Kidney (tissue), 14 donors: ENCODE data around the gene CENPX. TPM values are rescaled to one million over a fixed set of nuclear protein-coding genes. Genes with fewer than 3 reads are reported as not detected.

Experiments
- DNase-seq, 5 donors: peaks; one replicate each; pipeline ENCODE4 v3.0.0-alpha.2; 2013 to 2020
- FAIRE-seq: peaks from 2 replicates; lab custom pipeline; 2012; peaks lifted over from hg19 to GRCh38; lab: Jason Lieb, UNC
- H3K27ac ChIP-seq, 2 donors: one replicate each; pipeline ENCODE4 v1.7.0; 2013; ENCODE audit warnings: low read depth in 2 of 2, low read length in 2 of 2, inconsistent platforms in 1 of 2
- H3K27me3 ChIP-seq: one replicate; pipeline ENCODE4 v1.7.1; 2013; ENCODE audit warnings: low read length, inconsistent platforms; ENCODE audit not compliant: control insufficient read depth, insufficient read depth
- H3K36me3 ChIP-seq, 3 donors: one replicate each; pipeline versions ENCODE4 v1.7.0 to v1.7.1; 2013; ENCODE audit warnings: low read length in 3 of 3, control low read depth in 1 of 3, inconsistent platforms in 1 of 3; ENCODE audit not compliant: insufficient read depth in 3 of 3, control insufficient read depth in 2 of 3
- H3K4me1 ChIP-seq, 3 donors: one replicate each; pipeline versions ENCODE4 v1.7.0 to v1.7.1; 2013; ENCODE audit warnings: low read length in 3 of 3, inconsistent platforms in 1 of 3, low read depth in 1 of 3; ENCODE audit not compliant: control insufficient read depth in 2 of 3, insufficient read depth in 2 of 3
- H3K4me3 ChIP-seq, 3 donors: one replicate each; pipeline versions ENCODE4 v1.7.0 to v1.8.1; 2013; ENCODE audit warnings: low read length in 3 of 3, control low read depth in 1 of 3, inconsistent platforms in 1 of 3
- H3K9ac ChIP-seq, 3 donors: one replicate each; pipeline versions ENCODE4 v1.7.0 to v1.7.1; 2013; ENCODE audit warnings: low read length in 3 of 3, control low read depth in 1 of 3, inconsistent platforms in 1 of 3
- H3K9me3 ChIP-seq, 3 donors: one replicate each; pipeline versions ENCODE4 v1.7.0 to v1.7.1; 2013; ENCODE audit warnings: low read length in 3 of 3, control low read depth in 1 of 3, inconsistent platforms in 1 of 3; ENCODE audit not compliant: control insufficient read depth in 2 of 3, insufficient read depth in 1 of 3
- intact Hi-C: fragments of 100-400 bp; cut with DNase I; formaldehyde crosslinking; loops from one replicate; pipeline ENCODE4 v1.11.1; 2022
- polyA plus RNA-seq: library from polyadenylated mRNA; stranded (reverse); fragments of 350-450 nt; fragmentation: Illumina TruSeq; extraction: RNeasy Lipid Tissue Mini Kit (QIAGEN cat#74804); gene quantifications from one replicate; pipeline ENCODE4 v1.2.3, GENCODE V29; 2014; ENCODE audit warnings: low read depth, low replicate concordance; ENCODE audit not compliant: insufficient read depth
- total RNA-seq: library from RNA; stranded (reverse); fragmentation: NEBNext Ultra II Directional; extraction: Animal tissue kit (Norgen Biotek cat#: 25700); gene quantifications from one replicate; pipeline ENCODE4 v1.2.1, GENCODE V29; 2021
- TF ChIP-seq, protein P1 (sequence below): IDR thresholded peaks from 3 replicates; pipeline ENCODE4 v1.5.1; 2012; ENCODE audit warnings: mild to moderate bottlenecking, moderate library complexity, borderline replicate concordance; ENCODE audit not compliant: insufficient read depth; ENCODE audit errors: extremely low read depth
- donor health status: control.
- donor health status: control.
- donor health status: control.
- donor health status: control.
- donor health status: control.
- donor health status: DM: yes; HTN: yes; CAD: no.
- donor health status: Normal renal cell carcinoma (clear cell type).

CENPX gene
- total and polyA plus RNA-seq, 2 donors from 2014 or later, result 36.9 to 93.2 TPM

DNA sequence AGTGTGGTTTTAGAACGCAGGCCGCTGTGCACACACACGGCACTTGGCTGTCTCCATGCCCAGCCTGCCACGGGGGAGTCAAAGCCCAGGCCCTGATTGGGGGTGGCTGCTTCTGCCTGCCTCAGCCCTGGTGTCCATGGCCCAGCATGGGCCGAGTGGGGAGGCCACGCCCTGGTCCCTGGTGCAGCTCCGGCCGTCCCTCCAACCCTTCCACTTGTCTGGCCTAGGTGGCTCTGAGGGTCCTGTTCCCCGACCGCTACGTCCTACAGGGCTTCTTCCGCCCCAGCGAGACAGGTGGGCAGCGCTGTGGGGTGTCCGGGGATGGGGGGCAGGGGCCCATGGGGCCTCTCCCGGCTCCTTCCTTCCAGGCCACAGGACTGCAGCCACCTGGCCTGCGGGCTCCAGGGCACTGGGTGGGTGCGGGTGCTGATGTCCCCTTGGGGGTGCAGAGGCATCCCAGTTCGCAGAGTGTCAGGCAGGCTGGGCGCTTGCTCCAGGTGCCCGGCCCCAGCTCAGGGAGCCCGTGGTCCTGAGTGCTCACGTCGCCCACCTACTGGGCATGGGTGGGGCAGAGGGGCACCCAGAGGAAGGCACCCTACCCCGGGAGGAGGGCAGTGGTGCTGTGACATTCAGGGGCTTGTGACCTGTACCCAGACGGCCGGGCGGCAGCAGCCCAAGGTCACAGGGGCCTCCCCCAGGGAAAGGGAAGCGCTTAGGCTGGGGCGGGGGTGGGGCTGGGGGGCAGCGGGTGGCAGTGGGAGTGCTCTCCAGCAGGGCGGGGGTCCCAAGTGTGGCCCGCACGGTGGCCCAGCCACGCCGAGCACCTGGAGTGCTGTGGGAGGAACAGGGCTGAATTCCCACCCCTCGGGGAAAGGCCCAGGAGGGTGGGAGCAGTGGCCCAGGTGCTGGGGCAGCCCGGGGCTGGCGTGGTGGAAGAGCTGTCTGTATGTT lies 11.8 kb downstream of the CENPX start:
- H3K27me3 ChIP-seq, result no peaks in the 10 kb centered on the region
- TF ChIP-seq, protein P1, sequence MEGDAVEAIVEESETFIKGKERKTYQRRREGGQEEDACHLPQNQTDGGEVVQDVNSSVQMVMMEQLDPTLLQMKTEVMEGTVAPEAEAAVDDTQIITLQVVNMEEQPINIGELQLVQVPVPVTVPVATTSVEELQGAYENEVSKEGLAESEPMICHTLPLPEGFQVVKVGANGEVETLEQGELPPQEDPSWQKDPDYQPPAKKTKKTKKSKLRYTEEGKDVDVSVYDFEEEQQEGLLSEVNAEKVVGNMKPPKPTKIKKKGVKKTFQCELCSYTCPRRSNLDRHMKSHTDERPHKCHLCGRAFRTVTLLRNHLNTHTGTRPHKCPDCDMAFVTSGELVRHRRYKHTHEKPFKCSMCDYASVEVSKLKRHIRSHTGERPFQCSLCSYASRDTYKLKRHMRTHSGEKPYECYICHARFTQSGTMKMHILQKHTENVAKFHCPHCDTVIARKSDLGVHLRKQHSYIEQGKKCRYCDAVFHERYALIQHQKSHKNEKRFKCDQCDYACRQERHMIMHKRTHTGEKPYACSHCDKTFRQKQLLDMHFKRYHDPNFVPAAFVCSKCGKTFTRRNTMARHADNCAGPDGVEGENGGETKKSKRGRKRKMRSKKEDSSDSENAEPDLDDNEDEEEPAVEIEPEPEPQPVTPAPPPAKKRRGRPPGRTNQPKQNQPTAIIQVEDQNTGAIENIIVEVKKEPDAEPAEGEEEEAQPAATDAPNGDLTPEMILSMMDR, result no peak
- H3K9me3 ChIP-seq, result no peaks in the 10 kb centered on the region
- DNase-seq, result no peak
- no peaks in the 10 kb centered on the region for H3K36me3 ChIP-seq
- intact Hi-C loops, result loop anchor here (10.0 kb wide), 1 partner anchor 46 kb away; the partner anchor contains the start of gene NOTUM
- H3K4me3 ChIP-seq, result no peak overlapping the region
- no peak for FAIRE-seq
- H3K27ac ChIP-seq, result no peak overlapping the region
- no peak overlapping the region for H3K9ac ChIP-seq
- H3K4me1 ChIP-seq, result no peaks in the 10 kb centered on the region

DNA sequence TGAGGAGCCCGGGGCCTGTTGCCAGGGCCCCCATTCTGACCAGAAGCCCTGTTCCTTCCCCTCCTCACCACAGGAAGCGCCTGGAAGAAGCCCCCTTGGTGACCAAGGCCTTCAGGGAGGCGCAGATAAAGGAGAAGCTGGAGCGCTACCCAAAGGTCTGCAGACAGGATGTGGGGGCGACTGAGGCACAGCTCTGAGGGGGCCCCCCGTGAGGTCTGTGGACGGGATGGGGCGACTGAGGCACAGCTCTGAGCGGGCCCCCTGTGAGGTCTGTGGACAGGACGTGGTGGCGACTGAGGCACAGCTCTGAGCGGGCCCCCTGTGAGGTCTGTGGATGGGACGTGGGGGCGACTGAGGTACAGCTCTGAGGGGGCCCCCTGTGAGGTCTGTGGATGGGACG lies 13.3 kb downstream of the CENPX start:
- TF ChIP-seq, protein P1, result no peak
- intact Hi-C loops, result no loop called here
- Histone ChIP-seq H3K4me1 (no peaks in the 10 kb centered on the region), H3K9ac (no peak overlapping the region), H3K9me3 (no peaks in the 10 kb centered on the region), H3K27me3 (no peaks in the 10 kb centered on the region), H3K27ac (no peak overlapping the region), H3K36me3 (no peaks in the 10 kb centered on the region), H3K4me3 (no peak overlapping the region)
- FAIRE-seq, result no peak
- no peak for DNase-seq

DNA sequence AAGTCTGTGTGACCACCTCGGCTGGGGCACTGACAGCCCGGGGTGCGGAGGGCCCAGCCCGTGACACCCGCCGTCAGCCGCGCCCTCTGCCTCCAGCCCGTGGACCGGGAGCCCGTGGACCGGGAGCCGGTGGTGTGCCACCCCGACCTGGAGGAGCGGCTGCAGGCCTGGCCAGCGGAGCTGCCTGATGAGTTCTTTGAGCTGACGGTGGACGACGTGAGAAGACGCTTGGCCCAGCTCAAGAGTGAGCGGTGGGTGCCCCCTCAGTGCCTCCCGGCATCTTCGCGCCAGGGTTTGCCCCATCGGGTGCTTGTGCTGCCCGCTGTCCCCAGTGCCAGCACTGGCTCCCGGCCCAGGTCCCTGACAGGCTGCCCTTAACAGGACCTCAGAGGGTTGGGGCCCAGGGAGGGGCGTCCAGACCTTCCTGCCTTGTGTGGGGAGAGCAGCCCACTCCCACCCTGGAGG lies 13.7 kb downstream of the CENPX start:
- no peaks in the 10 kb centered on the region for H3K9me3 ChIP-seq
- FAIRE-seq, result no peak
- intact Hi-C loops, result no loop called here
- TF ChIP-seq, protein P1, result no peak
- H3K9ac ChIP-seq, result no peak overlapping the region
- H3K4me3 ChIP-seq, result no peak overlapping the region
- no peaks in the 10 kb centered on the region for H3K4me1 ChIP-seq
- DNase-seq, result no peak
- H3K27ac ChIP-seq, result no peak overlapping the region
- H3K27me3 ChIP-seq, result no peaks in the 10 kb centered on the region
- H3K36me3 ChIP-seq, result no peaks in the 10 kb centered on the region
